ENCODE measurements around the gene RBPJ. TPM values are rescaled to one million over a fixed set of nuclear protein-coding genes. Genes with fewer than 3 reads are reported as not detected.
A peak's percentile ranks its signal among the peaks of the same experiment; 100 is the strongest.

RBPJ gene
- total RNA-seq, 1 donor from 2014 or later, result 162 TPM

- no peaks in the 10 kb centered on the region for H3K27me3 Mint-ChIP-seq
- peaks cover 36% of the 10 kb centered on the region for H3K4me1 Mint-ChIP-seq (ENCODE audit: low read depth)
- TF ChIP-seq CTCF (IDR thresholded peaks at IDR 0.05; ENCODE audit: unreplicated experiment), result no peak
These were observed 130.8 kb downstream of the RBPJ start for GRCh38 chr4:26451597-26451996.

GRCh38 chr4:26452565-26453531, 132.0 kb downstream of the RBPJ start:
- H3K4me1 Mint-ChIP-seq (ENCODE audit: low read depth), result peaks cover 39% of the 10 kb centered on the region
- H3K9me3 Mint-ChIP-seq (ENCODE audit: low read depth), result peaks cover 14% of the 10 kb centered on the region
- H3K27ac Mint-ChIP-seq, result peak overlapping the region; percentile 96
- peak; percentile 11 for TF ChIP-seq CTCF (IDR thresholded peaks at IDR 0.05; ENCODE audit: unreplicated experiment)
- H3K36me3 Mint-ChIP-seq (ENCODE audit: insufficient read depth), result peaks cover 11% of the 10 kb centered on the region
- DNase-seq (ENCODE audit: low spot score, unreplicated experiment), result peak; percentile 60
- peak overlapping the region; percentile 31 for H3K4me3 Mint-ChIP-seq (ENCODE audit: low read depth)
- no peaks in the 10 kb centered on the region for H3K27me3 Mint-ChIP-seq

More at GRCh38 chr4:26451597-26451996, 130.8 kb downstream of the RBPJ start:
- no peak for DNase-seq (ENCODE audit: low spot score, unreplicated experiment)
- H3K9me3 Mint-ChIP-seq (ENCODE audit: low read depth), result peaks cover 24% of the 10 kb centered on the region
- peaks cover 14% of the 10 kb centered on the region for H3K36me3 Mint-ChIP-seq (ENCODE audit: insufficient read depth)
- H3K4me3 Mint-ChIP-seq (ENCODE audit: low read depth), result no peak overlapping the region
- H3K27ac Mint-ChIP-seq, result peak overlapping the region; percentile 96

- no peak for DNase-seq (ENCODE audit: low spot score, unreplicated experiment)
- peaks cover 48% of the 10 kb centered on the region for H3K4me1 Mint-ChIP-seq (ENCODE audit: low read depth)
- no peaks in the 10 kb centered on the region for H3K27me3 Mint-ChIP-seq
- no peak for TF ChIP-seq CTCF (IDR thresholded peaks at IDR 0.05; ENCODE audit: unreplicated experiment)
- peaks cover 6% of the 10 kb centered on the region for H3K9me3 Mint-ChIP-seq (ENCODE audit: low read depth)
- peaks cover 6% of the 10 kb centered on the region for H3K36me3 Mint-ChIP-seq (ENCODE audit: insufficient read depth)
- H3K27ac Mint-ChIP-seq, result no peak overlapping the region
- H3K4me3 Mint-ChIP-seq (ENCODE audit: low read depth), result no peak overlapping the region
These were observed 134.1 kb downstream of the RBPJ start for GRCh38 chr4:26454961-26455360.

GRCh38 chr4:26455571-26455970, 134.8 kb downstream of the RBPJ start:
- H3K4me3 Mint-ChIP-seq (ENCODE audit: low read depth), result no peak overlapping the region
- H3K36me3 Mint-ChIP-seq (ENCODE audit: insufficient read depth), result peaks cover 6% of the 10 kb centered on the region
- TF ChIP-seq CTCF (IDR thresholded peaks at IDR 0.05; ENCODE audit: unreplicated experiment), result no peak
- peaks cover 6% of the 10 kb centered on the region for H3K9me3 Mint-ChIP-seq (ENCODE audit: low read depth)
- peaks cover 41% of the 10 kb centered on the region for H3K4me1 Mint-ChIP-seq (ENCODE audit: low read depth)
- no peaks in the 10 kb centered on the region for H3K27me3 Mint-ChIP-seq
- DNase-seq (ENCODE audit: low spot score, unreplicated experiment), result no peak
- H3K27ac Mint-ChIP-seq, result no peak overlapping the region

- peaks cover 23% of the 10 kb centered on the region for H3K4me1 Mint-ChIP-seq (ENCODE audit: low read depth)
- peaks cover 6% of the 10 kb centered on the region for H3K9me3 Mint-ChIP-seq (ENCODE audit: low read depth)
- TF ChIP-seq CTCF (IDR thresholded peaks at IDR 0.05; ENCODE audit: unreplicated experiment), result no peak
- H3K36me3 Mint-ChIP-seq (ENCODE audit: insufficient read depth), result peaks cover 6% of the 10 kb centered on the region
- no peak overlapping the region for H3K4me3 Mint-ChIP-seq (ENCODE audit: low read depth)
- peaks cover 2% of the 10 kb centered on the region for H3K27me3 Mint-ChIP-seq
- DNase-seq (ENCODE audit: low spot score, unreplicated experiment), result no peak
- peak overlapping the region; percentile 49 for H3K27ac Mint-ChIP-seq
These were observed 136.6 kb downstream of the RBPJ start for GRCh38 chr4:26457412-26457811.

Data from progenitor cell of endocrine pancreas (in vitro differentiated cells).